Common myeloid progenitor, CD34-positive (primary cell): ENCODE measurements around the gene TIAM2.
A peak's percentile ranks its signal among the peaks of the same experiment; 100 is the strongest.
"Not testable (repeated sequence)": the region's sequence is repeated elsewhere in the genome, so short reads cannot be mapped to it uniquely, and the experiment has no call there.

Experiments
- CTCF ChIA-PET: fragments of 350-600 bp; sonication (Branson Sonifier 250); formaldehyde crosslinking; loops from one replicate; lab custom pipeline; 2021; ENCODE audit warnings: antibody characterized with exemption; lab: Charles Lee
- POLR2A ChIA-PET: fragments of 350-600 bp; sonication (Branson Sonifier 250); formaldehyde crosslinking; loops from one replicate; lab custom pipeline; 2021; ENCODE audit warnings: antibody characterized with exemption; lab: Charles Lee
- DNase-seq, 3 donors: peaks; one replicate each; pipeline versions ENCODE4 v3.0.0 to v3.0.0-alpha.2; 2013
- H3K27ac ChIP-seq, 2 experiments: 1 replicate in 1 of 2; 2 replicates in 1 of 2; pipeline ENCODE4 v1.7.0; 2013; ENCODE audit warnings: inconsistent platforms in 2 of 2, low read length in 2 of 2, mild to moderate bottlenecking in 2 of 2, low read depth in 1 of 2, moderate library complexity in 1 of 2; ENCODE audit not compliant: severe bottlenecking in 2 of 2, insufficient read depth in 1 of 2, poor library complexity in 1 of 2
- H3K27me3 ChIP-seq, 5 experiments: replicated peaks in 2 of 5; 1 replicate in 3 of 5; 2 replicates in 2 of 5; pipeline versions ENCODE4 v1.6.1 to v1.7.0; 2013; ENCODE audit warnings: low read length in 4 of 5, mild to moderate bottlenecking in 2 of 5, moderate library complexity in 2 of 5, inconsistent platforms in 1 of 5; ENCODE audit not compliant: insufficient read depth in 5 of 5, control insufficient read depth in 4 of 5
- H3K36me3 ChIP-seq, 4 experiments: 1 replicate in 2 of 4; 2 replicates in 2 of 4; pipeline versions ENCODE4 v1.6.1 to v1.7.0; 2013; ENCODE audit warnings: low read length in 3 of 4, control low read depth in 1 of 4, mild to moderate bottlenecking in 1 of 4; ENCODE audit not compliant: control insufficient read depth in 4 of 4, insufficient read depth in 4 of 4
- H3K4me1 ChIP-seq, 4 experiments: 1 replicate in 3 of 4; 2 replicates in 1 of 4; pipeline versions ENCODE4 v1.6.1 to v1.7.1; 2013; ENCODE audit warnings: low read length in 3 of 4, mild to moderate bottlenecking in 3 of 4, control low read depth in 1 of 4, inconsistent platforms in 1 of 4, moderate library complexity in 1 of 4; ENCODE audit not compliant: control insufficient read depth in 4 of 4, insufficient read depth in 4 of 4; ENCODE audit errors: control extremely low read depth in 1 of 4
- H3K4me3 ChIP-seq, 7 experiments: 1 replicate in 4 of 7; 2 replicates in 3 of 7; pipeline versions ENCODE4 v1.5.1 to v1.7.0; 2013; ENCODE audit warnings: mild to moderate bottlenecking in 7 of 7, low read length in 6 of 7, moderate library complexity in 6 of 7, inconsistent platforms in 2 of 7, low read depth in 2 of 7, control low read depth in 1 of 7; ENCODE audit not compliant: insufficient read depth in 4 of 7, control insufficient read depth in 1 of 7; ENCODE audit errors: extremely low read depth in 1 of 7
- H3K9me3 ChIP-seq, 5 experiments: 1 replicate in 4 of 5; 2 replicates in 1 of 5; pipeline versions ENCODE4 v1.6.1 to v1.7.1; 2013; ENCODE audit warnings: low read length in 4 of 5, mild to moderate bottlenecking in 2 of 5, inconsistent platforms in 1 of 5, low read depth in 1 of 5, moderate library complexity in 1 of 5; ENCODE audit not compliant: control insufficient read depth in 4 of 5, insufficient read depth in 2 of 5; ENCODE audit errors: control extremely low read depth in 1 of 5
- WGBS: methylation state at CpG from one replicate; pipeline ENCODE4 v1.1.5; 2013; ENCODE audit not compliant: insufficient coverage; 5-methylcytosine and 5-hydroxymethylcytosine counted together

The TIAM2 gene

GRCh38 chr6:155117256-155117655 lies 122.1 kb downstream of the TIAM2 start:
- Histone ChIP-seq H3K27ac (no peak overlapping the region), H3K36me3 (no peaks in the 10 kb centered on the region), H3K27me3 (no peaks in the 10 kb centered on the region), H3K9me3 (no peaks in the 10 kb centered on the region), H3K4me3 (no peak overlapping the region), H3K4me1 (peaks cover 0 to 10% (median 9%) of the 10 kb centered on the region in 4 experiments)
- POLR2A ChIA-PET = no interaction called here
- DNase-seq = no peak
- 100% methylated on average over 7 of the region's 13 CpGs for WGBS
- CTCF ChIA-PET = interaction anchor here (1.0 kb wide), 1 partner anchor 444 kb away, joined by 4 read pairs; no protein-coding TSS in a partner anchor

GRCh38 chr6:155117785-155118184 lies 122.7 kb downstream of the TIAM2 start:
- Histone ChIP-seq H3K4me3 (no peak overlapping the region), H3K27ac (no peak overlapping the region), H3K4me1 (peaks cover under 1 to 11% (median 10%) of the 10 kb centered on the region in 4 experiments), H3K36me3 (no peaks in the 10 kb centered on the region), H3K9me3 (no peaks in the 10 kb centered on the region), H3K27me3 (no peaks in the 10 kb centered on the region)
- 100% methylated on average over 3 of the region's 5 CpGs for WGBS
- no peak for DNase-seq
- POLR2A ChIA-PET = no interaction called here
- CTCF ChIA-PET = no interaction called here

- CTCF ChIA-PET, H3K9me3 ChIP-seq, H3K27me3 ChIP-seq, H3K27ac ChIP-seq, H3K4me3 ChIP-seq, H3K36me3 ChIP-seq, DNase-seq, POLR2A ChIA-PET: not testable (repeated sequence)
- H3K4me1 ChIP-seq = peaks cover 3 to 13% (median 10%) of the 10 kb centered on the region in 4 experiments
- 100% methylated on average over 3 of the region's 5 CpGs for WGBS
These were observed 124.1 kb downstream of the TIAM2 start for GRCh38 chr6:155119201-155119600.

GRCh38 chr6:155120034-155120433 lies 124.9 kb downstream of the TIAM2 start:
- H3K9me3 ChIP-seq = no peaks in the 10 kb centered on the region
- no peaks in the 10 kb centered on the region for H3K36me3 ChIP-seq
- WGBS = 99% methylated on average over 6 of the region's 6 CpGs
- H3K27me3 ChIP-seq = no peaks in the 10 kb centered on the region
- DNase-seq = no peak
- H3K4me1 ChIP-seq = peaks cover 3 to 13% (median 10%) of the 10 kb centered on the region in 4 experiments
- no peak overlapping the region for H3K4me3 ChIP-seq
- ChIA-PET POLR2A (no interaction called here), CTCF (no interaction called here)
- no peak overlapping the region for H3K27ac ChIP-seq

GRCh38 chr6:155121294-155121693 lies 126.2 kb downstream of the TIAM2 start:
- Histone ChIP-seq H3K9me3 (no peaks in the 10 kb centered on the region), H3K36me3 (no peaks in the 10 kb centered on the region), H3K27ac (no peak overlapping the region), H3K4me3 (peak overlapping the region in 5 of 7 experiments; percentile 20 to 50 (median 33)), H3K4me1 (peaks cover 3 to 13% (median 10%) of the 10 kb centered on the region in 4 experiments), H3K27me3 (no peaks in the 10 kb centered on the region)
- ChIA-PET CTCF (interaction anchor here (0.7 to 1.7 kb wide), 3 partner anchors 9 to 1869 kb away, joined by 3 read pairs; no protein-coding TSS in a partner anchor), POLR2A (no interaction called here)
- DNase-seq = peak in 1 of 3 donors; percentile 33
- WGBS = no CpG with 5 or more reads among the region's 4 CpGs

GRCh38 chr6:155121699-155122098 lies 126.6 kb downstream of the TIAM2 start:
- no peak overlapping the region for H3K27ac ChIP-seq
- peak overlapping the region in 6 of 7 experiments; percentile 20 to 50 (median 33) for H3K4me3 ChIP-seq
- 14% methylated on average over 11 of the region's 11 CpGs for WGBS
- ChIA-PET CTCF (interaction anchor here (0.7 to 1.7 kb wide), 3 partner anchors 9 to 1868 kb away, joined by 3 read pairs; no protein-coding TSS in a partner anchor), POLR2A (no interaction called here)
- peak in 2 of 3 donors; percentile 53 to 65 for DNase-seq
- no peaks in the 10 kb centered on the region for H3K27me3 ChIP-seq
- H3K36me3 ChIP-seq = no peaks in the 10 kb centered on the region
- H3K9me3 ChIP-seq = no peaks in the 10 kb centered on the region
- H3K4me1 ChIP-seq = peaks cover 3 to 13% (median 10%) of the 10 kb centered on the region in 4 experiments

- DNase-seq = peak; percentile 63 to 96 (median 92)
- ChIA-PET CTCF (interaction anchor here (0.6 to 1.7 kb wide), 3 partner anchors 10 to 17 kb away, joined by 3 read pairs; no protein-coding TSS in a partner anchor), POLR2A (interaction anchor here (0.7 kb wide), 1 partner anchor 618 kb away, joined by 3 read pairs; no protein-coding TSS in a partner anchor)
- no peak overlapping the region for H3K27ac ChIP-seq
- no peaks in the 10 kb centered on the region for H3K36me3 ChIP-seq
- H3K4me1 ChIP-seq = peaks cover 3 to 13% (median 10%) of the 10 kb centered on the region in 4 experiments
- peak overlapping the region in 3 of 7 experiments; percentile 33 to 50 (median 33) for H3K4me3 ChIP-seq
- H3K9me3 ChIP-seq = no peaks in the 10 kb centered on the region
- WGBS = 0% methylated on average over 1 of the region's 6 CpGs
- no peaks in the 10 kb centered on the region for H3K27me3 ChIP-seq
These were observed 127.3 kb downstream of the TIAM2 start for GRCh38 chr6:155122199-155122950.
